A549 (cell line): ENCODE measurements around the gene ZNF618.

Experiments
- CTCF ChIP-seq: fragments of >200 bp; sonication (Bioruptor Twin); formaldehyde crosslinking; IDR thresholded peaks from 3 replicates; pipeline ENCODE4 v1.5.1; 2016
- NPAS2 ChIP-seq: fragments of 250-450 bp; sonication (Bioruptor Pico); IDR thresholded peaks from 2 replicates; pipeline ENCODE4 v1.8.0; 2022; ENCODE audit warnings: mild to moderate bottlenecking, moderate library complexity, borderline replicate concordance
- POLR2A ChIP-seq: IDR thresholded peaks from 2 replicates; pipeline ENCODE4 v1.6.1; 2012; ENCODE audit warnings: mild to moderate bottlenecking, low read length
- RAD21 ChIP-seq, 2 experiments: fragments of >200 bp in 1 of 2; sonication (Bioruptor Twin) in 1 of 2; formaldehyde crosslinking in 1 of 2; IDR thresholded peaks in 1 of 2; conservative IDR thresholded peaks in 1 of 2; 2 replicates in 1 of 2; 3 replicates in 1 of 2; pipeline ENCODE4 v1.6.1; 2012 to 2018; ENCODE audit warnings: inconsistent platforms in 1 of 2
- RCOR1 ChIP-seq: fragments of 150-350 bp; IDR thresholded peaks from 2 replicates; pipeline ENCODE4 v1.6.1; 2014; ENCODE audit warnings: antibody characterized with exemption, low read length, low read depth
- SMC3 ChIP-seq: fragments of >200 bp; sonication (Bioruptor Twin); formaldehyde crosslinking; IDR thresholded peaks from 3 replicates; pipeline ENCODE4 v1.6.1; 2018; ENCODE audit warnings: inconsistent platforms
- TP53 ChIP-seq: fragments of 250-450 bp; sonication (Bioruptor Pico); IDR thresholded peaks from 2 replicates; pipeline ENCODE4 v1.5.0; 2021; ENCODE audit warnings: mild to moderate bottlenecking, moderate library complexity
- USF2 ChIP-seq: fragments of 450-650 bp; IDR thresholded peaks from 2 replicates; pipeline ENCODE4 v1.6.1; 2014; ENCODE audit warnings: antibody characterized with exemption

DNA sequence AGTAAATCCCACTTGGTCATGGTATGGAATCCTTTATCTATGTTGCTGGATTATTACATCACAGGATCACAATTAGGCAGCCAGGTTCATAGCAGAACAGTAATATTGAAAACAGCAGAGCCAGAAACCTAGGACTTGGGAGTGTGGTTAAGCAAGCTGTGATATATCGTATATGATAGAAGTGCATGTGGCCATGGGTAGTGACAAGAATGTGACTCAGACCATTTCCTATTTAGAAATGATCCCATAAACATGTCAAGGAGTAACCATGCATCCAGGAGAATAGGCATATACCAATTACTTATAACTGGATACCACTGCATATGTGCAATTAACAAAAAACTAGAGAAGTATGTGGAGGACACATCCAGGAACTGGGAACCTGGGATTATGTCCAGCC lies 170.8 kb downstream of the ZNF618 start:
- TF ChIP-seq CTCF = no peak
- TF ChIP-seq TP53 = no peak
- TF ChIP-seq RCOR1 = no peak
- TF ChIP-seq USF2 = no peak
- TF ChIP-seq POLR2A = no peak
- TF ChIP-seq RAD21 (conservative IDR thresholded peaks at IDR 0.05 in 1 of 2, IDR thresholded peaks at IDR 0.05 in 1 of 2) = no peak
- TF ChIP-seq NPAS2 (CRISPR knock-in tag) = no peak
- TF ChIP-seq SMC3 = no peak
